GM12865 (cell line): ENCODE data around the gene GAB2.
"Not testable (repeated sequence)": the region's sequence is repeated elsewhere in the genome, so short reads cannot be mapped to it uniquely, and the experiment has no call there.

Experiments
- DNase-seq: peaks from one replicate; pipeline ENCODE4 v3.0.0; 2010; ENCODE audit warnings: low read depth
- H3K4me3 ChIP-seq: 2 replicates; pipeline ENCODE4 v1.5.1; 2011; ENCODE audit warnings: mild to moderate bottlenecking, low read depth, low read length, control low read depth
- TF ChIP-seq, protein P1 (sequence below): IDR thresholded peaks from 2 replicates; pipeline ENCODE4 v1.5.1; 2011; ENCODE audit warnings: low read length, control low read depth, low read depth, inconsistent platforms; ENCODE audit not compliant: insufficient read depth; ENCODE audit errors: missing control alignments

The GAB2 gene

DNA sequence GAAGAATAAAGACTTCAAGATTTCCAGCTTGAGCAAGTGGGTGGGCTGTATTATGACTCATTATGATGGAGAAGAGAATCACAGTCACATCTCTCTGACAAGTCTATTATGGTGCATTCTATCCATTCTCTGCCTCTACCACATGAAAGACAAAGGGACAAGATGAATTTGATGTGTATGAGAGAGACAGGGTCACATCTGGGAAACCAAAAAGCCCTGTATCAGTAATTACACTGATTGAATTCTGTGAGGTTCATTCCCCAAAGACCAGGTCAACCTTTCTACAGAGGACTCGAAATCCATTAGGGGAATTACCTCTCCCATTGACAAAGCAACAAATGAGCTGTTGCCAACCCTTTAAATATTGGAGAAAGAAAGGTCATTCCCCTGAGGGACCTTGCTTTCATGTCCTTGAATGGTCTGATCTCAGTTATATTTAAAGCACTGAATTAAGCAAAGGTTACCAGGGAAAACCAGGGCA is 119.3 kb downstream of the GAB2 start:
- DNase-seq, result no peak
- TF ChIP-seq, protein P1, sequence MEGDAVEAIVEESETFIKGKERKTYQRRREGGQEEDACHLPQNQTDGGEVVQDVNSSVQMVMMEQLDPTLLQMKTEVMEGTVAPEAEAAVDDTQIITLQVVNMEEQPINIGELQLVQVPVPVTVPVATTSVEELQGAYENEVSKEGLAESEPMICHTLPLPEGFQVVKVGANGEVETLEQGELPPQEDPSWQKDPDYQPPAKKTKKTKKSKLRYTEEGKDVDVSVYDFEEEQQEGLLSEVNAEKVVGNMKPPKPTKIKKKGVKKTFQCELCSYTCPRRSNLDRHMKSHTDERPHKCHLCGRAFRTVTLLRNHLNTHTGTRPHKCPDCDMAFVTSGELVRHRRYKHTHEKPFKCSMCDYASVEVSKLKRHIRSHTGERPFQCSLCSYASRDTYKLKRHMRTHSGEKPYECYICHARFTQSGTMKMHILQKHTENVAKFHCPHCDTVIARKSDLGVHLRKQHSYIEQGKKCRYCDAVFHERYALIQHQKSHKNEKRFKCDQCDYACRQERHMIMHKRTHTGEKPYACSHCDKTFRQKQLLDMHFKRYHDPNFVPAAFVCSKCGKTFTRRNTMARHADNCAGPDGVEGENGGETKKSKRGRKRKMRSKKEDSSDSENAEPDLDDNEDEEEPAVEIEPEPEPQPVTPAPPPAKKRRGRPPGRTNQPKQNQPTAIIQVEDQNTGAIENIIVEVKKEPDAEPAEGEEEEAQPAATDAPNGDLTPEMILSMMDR, result no peak
- H3K4me3 ChIP-seq, result no peak overlapping the region

DNA sequence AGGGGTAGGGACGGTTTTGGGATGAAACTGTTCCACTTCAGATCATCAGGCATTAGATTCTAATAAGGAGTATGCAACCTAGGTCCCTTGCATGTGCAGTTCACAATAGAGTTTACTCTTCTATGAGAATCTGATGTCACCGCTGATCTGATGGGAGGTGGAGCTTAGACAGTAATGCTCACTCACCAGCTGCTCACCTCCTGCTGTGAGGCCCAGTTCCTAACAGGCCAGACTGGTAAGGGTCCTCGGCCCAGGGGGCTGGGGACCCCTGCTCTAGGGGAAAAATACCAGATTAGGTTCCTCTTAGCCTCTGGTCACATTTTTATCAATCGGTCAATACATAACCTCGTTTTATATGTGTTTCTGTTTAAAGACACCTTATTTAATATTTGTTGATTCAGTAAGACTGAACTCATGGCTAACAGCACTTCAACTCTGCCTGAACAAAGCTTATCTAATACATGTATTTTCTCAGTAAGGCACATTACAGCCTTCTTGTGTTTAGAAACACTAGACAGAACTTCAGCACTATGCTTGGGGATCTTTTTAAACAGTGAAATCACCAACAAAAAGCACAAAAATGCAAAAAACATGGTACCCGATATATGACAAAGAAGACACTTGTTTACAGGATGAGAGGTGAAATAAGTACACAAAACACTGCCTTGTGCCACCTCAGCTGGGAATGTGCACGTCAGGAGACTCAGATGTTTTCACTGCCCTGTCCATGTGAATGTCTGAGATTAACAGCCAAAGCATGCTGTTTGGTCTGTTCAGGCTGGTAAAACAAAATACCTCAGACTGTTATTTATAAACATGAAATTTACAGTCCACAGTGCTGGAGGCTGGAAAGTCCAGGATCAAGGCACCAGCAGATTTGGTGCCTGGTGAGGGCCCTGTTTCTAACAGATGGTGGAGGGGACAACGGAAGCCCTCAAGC is 121.4 kb downstream of the GAB2 start:
- DNase-seq, result no peak
- no peak overlapping the region for H3K4me3 ChIP-seq

DNA sequence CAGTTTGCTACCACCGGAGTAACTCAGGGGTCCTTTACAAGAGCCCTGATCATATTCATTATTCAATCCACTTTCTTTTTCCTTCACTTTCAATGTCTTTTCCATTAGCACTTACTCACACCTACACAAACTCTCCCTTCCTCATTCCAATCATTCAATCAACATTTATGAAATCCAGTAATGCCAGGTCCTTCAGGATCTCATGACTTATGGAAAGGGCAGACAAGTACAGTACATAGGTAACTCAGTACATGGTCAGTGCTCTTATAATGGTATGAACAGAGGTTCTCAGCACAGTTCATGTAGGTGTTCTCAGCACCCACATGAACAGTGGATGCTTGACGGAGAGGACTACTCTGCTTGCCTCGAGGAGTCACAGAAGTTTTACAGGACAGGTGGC is 122.3 kb downstream of the GAB2 start:
- DNase-seq, result no peak
- TF ChIP-seq, protein P1, result no peak

More for the DNA sequence above, 121.4 kb downstream of the GAB2 start:
- TF ChIP-seq, protein P1, result no peak

DNA sequence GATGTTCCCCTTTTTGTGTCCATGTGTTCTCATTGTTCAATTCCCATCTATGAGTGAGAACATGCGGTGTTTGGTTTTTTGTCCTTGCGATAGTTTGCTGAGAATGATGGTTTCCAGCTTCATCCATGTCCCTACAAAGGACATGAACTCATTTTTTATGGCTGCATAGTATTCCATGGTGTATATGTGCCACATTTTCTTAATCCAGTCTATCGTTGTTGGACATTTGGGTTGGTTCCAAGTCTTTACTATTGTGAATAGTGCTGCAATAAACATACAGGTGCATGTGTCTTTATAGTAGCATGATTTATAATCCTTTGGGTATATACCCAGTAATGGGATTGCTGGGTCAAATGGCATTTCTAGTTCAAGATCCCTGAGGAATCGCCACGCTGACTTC is 123.5 kb downstream of the GAB2 start:
- H3K4me3 ChIP-seq, DNase-seq: not testable (repeated sequence)

More for the DNA sequence above, 122.3 kb downstream of the GAB2 start:
- no peak overlapping the region for H3K4me3 ChIP-seq

DNA sequence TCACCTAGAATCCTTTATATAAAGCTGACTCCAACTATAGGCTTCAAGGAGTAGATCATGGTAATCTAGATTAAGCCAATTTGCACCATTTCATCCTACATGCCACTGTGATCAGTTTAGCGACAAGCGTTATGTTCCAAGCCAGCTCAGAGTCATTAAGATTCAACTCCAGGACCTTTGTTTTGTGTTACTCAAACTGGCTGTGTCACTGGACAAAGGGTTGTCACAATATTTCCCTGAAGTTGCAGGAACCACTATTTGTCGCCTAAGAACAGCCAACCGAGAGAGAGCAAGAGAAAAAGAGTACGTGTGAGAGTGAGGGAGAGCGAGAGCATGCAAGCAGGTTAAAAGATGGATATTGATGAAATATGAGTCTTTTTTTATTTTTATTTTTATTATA is 124.1 kb downstream of the GAB2 start:
- no peak overlapping the region for H3K4me3 ChIP-seq
- TF ChIP-seq, protein P1, result no peak
- no peak for DNase-seq

DNA sequence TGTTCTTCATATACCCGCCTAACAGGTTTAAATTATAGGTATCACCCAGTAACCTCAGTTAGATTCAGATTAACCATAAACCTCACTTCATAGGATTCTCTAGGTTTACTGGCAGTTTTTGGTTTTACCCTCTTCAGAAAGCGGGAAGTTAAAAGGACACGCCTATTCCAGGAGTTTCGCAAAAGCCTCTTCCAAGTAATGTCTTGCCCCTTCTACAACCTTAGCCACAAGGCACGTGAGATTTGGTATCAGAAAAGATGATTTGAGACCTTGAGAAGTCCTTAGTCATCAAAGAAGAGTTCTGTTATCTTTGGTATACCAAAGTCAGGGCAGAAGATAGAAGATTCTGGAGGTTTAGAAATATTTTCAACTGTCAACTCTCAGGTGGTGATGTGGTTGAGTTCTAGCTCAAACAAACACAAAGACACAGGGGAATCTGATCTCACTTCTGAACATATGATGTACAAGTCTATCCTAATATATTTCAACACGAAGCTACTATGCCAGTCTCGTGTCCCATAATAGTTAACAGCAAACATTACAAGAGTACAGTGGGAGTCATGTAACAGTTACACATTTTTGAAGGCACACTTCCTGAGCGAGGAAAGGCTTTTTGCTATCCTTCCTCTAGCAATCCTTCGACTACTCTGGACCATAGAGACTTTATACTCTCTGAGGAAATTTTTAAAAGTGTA is 125.4 kb downstream of the GAB2 start:
- no peak overlapping the region for H3K4me3 ChIP-seq
- no peak for DNase-seq
- TF ChIP-seq, protein P1, result no peak

DNA sequence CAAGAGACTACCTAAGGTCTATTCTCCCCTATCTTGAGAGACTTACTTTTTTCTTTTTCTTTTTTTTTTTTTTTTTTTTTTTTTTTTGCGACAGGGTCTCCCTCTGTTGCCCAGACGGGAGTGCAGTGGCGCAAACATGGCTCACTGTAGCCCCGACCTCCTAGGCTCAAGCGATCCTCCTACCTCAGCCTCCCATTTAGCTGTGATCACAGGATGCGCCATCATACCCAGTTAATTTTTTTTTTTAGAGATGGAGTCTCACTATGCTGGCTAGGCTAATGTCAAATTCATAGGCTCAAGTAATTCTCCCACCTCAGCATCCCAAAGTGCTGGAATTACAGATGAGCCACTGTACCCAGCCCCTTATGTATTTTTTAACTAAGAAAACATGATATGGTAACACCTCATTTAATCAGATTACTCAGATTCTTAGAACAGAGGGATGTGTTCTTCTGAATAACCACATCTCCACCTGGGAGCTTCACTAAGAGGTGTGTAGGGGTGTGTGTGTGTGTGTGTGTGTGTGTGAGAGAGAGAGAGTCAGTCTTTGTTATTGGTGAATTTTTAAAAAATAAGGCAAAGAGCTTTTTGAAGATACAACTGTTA is 126.0 kb downstream of the GAB2 start:
- H3K4me3 ChIP-seq, result no peak overlapping the region
- TF ChIP-seq, protein P1, result no peak
- DNase-seq, result no peak
